Measurements from ENCODE around the gene RBFOX2.

DNA sequence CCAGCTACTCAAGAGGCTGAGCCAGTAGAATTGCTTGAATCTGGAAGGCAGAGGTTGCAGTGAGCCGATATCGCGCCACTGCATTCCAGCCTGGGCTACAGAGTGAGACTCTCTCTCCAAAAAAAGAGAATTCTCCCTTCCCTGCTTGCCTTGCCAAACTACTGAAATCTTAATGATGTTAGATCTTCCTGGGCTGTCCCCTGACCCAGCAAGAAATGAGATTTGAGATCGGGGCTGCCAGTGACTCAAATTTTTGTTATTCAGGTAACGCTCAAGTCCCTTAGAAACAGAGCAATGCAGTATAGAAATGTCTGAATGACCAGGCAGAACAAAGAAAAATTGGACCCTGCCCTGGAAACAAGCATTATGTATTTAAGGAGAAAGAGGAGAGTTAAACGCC, 4.0 kb upstream of the RBFOX2 start:
- TF ChIP-seq POLR2A (IDR thresholded peaks at IDR 0.05): no peak
- TF ChIP-seq, protein P1, sequence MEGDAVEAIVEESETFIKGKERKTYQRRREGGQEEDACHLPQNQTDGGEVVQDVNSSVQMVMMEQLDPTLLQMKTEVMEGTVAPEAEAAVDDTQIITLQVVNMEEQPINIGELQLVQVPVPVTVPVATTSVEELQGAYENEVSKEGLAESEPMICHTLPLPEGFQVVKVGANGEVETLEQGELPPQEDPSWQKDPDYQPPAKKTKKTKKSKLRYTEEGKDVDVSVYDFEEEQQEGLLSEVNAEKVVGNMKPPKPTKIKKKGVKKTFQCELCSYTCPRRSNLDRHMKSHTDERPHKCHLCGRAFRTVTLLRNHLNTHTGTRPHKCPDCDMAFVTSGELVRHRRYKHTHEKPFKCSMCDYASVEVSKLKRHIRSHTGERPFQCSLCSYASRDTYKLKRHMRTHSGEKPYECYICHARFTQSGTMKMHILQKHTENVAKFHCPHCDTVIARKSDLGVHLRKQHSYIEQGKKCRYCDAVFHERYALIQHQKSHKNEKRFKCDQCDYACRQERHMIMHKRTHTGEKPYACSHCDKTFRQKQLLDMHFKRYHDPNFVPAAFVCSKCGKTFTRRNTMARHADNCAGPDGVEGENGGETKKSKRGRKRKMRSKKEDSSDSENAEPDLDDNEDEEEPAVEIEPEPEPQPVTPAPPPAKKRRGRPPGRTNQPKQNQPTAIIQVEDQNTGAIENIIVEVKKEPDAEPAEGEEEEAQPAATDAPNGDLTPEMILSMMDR (IDR thresholded peaks at IDR 0.05): no peak
